GM18873 (cell line): ENCODE data around the gene USP2.

Source experiments
- ATAC-seq: cut with Tn5 transposase; IDR thresholded peaks from one replicate; pipeline ENCODE4 v1.9.1; 2021; ENCODE audit warnings: mild to moderate bottlenecking, moderate library complexity, moderate number of reproducible peaks; ENCODE audit not compliant: unreplicated experiment, low FRiP score

Gene USP2

GRCh38 chr11:119330237-119330636 lies 51.3 kb downstream of the USP2 start:
- no peak for ATAC-seq

GRCh38 chr11:119329320-119329719 lies 52.2 kb downstream of the USP2 start:
- ATAC-seq: no peak

GRCh38 chr11:119324189-119324588 lies 57.3 kb downstream of the USP2 start:
- no peak for ATAC-seq

GRCh38 chr11:119323532-119324033 lies 57.9 kb downstream of the USP2 start:
- no peak for ATAC-seq

- ATAC-seq: no peak
Measured at GRCh38 chr11:119322921-119323531, 58.5 kb downstream of the USP2 start.

- no peak for ATAC-seq
Measured at GRCh38 chr11:119322360-119322739, 59.1 kb downstream of the USP2 start.

GRCh38 chr11:119320776-119321524 lies 60.5 kb downstream of the USP2 start:
- no peak for ATAC-seq

GRCh38 chr11:119320240-119320775 lies 61.2 kb downstream of the USP2 start:
- ATAC-seq: no peak

GRCh38 chr11:119319700-119320239 lies 61.7 kb downstream of the USP2 start:
- ATAC-seq: no peak

GRCh38 chr11:119319136-119319699 lies 62.3 kb downstream of the USP2 start:
- ATAC-seq: no peak

GRCh38 chr11:119318240-119319135 lies 63.0 kb downstream of the USP2 start:
- ATAC-seq: no peak

GRCh38 chr11:119317592-119318239 lies 63.8 kb downstream of the USP2 start:
- no peak for ATAC-seq

- no peak for ATAC-seq
Measured at GRCh38 chr11:119316729-119317591, 64.5 kb downstream of the USP2 start, which contains the start of gene MCAM. MCAM (minus strand) TSS chr11:119317130; CDS start chr11:119317101, 29 bp downstream.

GRCh38 chr11:119316016-119316728 lies 65.3 kb downstream of the USP2 start:
- ATAC-seq: no peak

- no peak for ATAC-seq
Measured at GRCh38 chr11:119315131-119316015, 66.1 kb downstream of the USP2 start.

GRCh38 chr11:119314726-119315125 lies 66.8 kb downstream of the USP2 start:
- ATAC-seq: no peak

GRCh38 chr11:119310682-119311052 lies 70.8 kb downstream of the USP2 start:
- no peak for ATAC-seq
